Right lobe of liver (tissue), 6 donors: ENCODE measurements around the gene CELSR3. TPM values are rescaled to one million over a fixed set of nuclear protein-coding genes. Genes with fewer than 3 reads are reported as not detected.

Experiments used
- ATAC-seq, 4 donors: fragments of 200-7000 bp; cut with Tn5 transposase; one replicate each; pipeline ENCODE4 v1.9.1; 2020; ENCODE audit warnings: mild to moderate bottlenecking in 4 of 4, moderate library complexity in 4 of 4
- DNase-seq, 3 donors: peaks; one replicate each; pipeline ENCODE4 v3.0.0-alpha.2; 2020
- H3K27ac ChIP-seq, 3 donors: fragments of 200-600 bp; one replicate each; pipeline ENCODE4 v1.8.0; 2022
- H3K27me3 ChIP-seq, 2 donors: fragments of 200-600 bp; one replicate each; pipeline ENCODE4 v1.8.0; 2022
- H3K36me3 ChIP-seq, 4 donors: fragments of 200-600 bp; sonication (generic) in 1 of 4; one replicate each; pipeline versions ENCODE4 v1.5.1 to v1.8.0; 2017 to 2022; ENCODE audit warnings: control low read depth in 1 of 4
- H3K4me1 ChIP-seq, 4 donors: fragments of 200-600 bp; sonication (generic) in 1 of 4; one replicate each; pipeline versions ENCODE4 v1.5.1 to v1.8.0; 2017 to 2022; ENCODE audit warnings: control low read depth in 1 of 4
- H3K4me3 ChIP-seq, 3 donors: fragments of 200-600 bp; one replicate each; pipeline ENCODE4 v1.8.0; 2022
- H3K9me3 ChIP-seq, 4 donors: fragments of 200-600 bp; sonication (generic) in 1 of 4; one replicate each; pipeline versions ENCODE4 v1.5.1 to v1.8.0; 2017 to 2022; ENCODE audit warnings: control low read depth in 1 of 4
- CTCF ChIP-seq, 4 donors: fragments of 200-600 bp in 3 of 4; fragments of 450-650 bp in 1 of 4; IDR thresholded peaks; one replicate each; pipeline versions ENCODE4 v1.5.1 to v1.8.0; 2016 to 2022; ENCODE audit warnings: antibody characterized with exemption in 4 of 4, mild to moderate bottlenecking in 2 of 4
- POLR2A ChIP-seq: fragments of 450-650 bp; IDR thresholded peaks from one replicate; pipeline ENCODE4 v1.6.1; 2017; ENCODE audit warnings: antibody characterized with exemption, mild to moderate bottlenecking
- WGBS: methylation state at CpG from one replicate; pipeline ENCODE4 v1.1.6; 2018; ENCODE audit warnings: low coverage, low lambda C conversion rate; ENCODE audit not compliant: insufficient coverage; ENCODE audit errors: missing lambda C conversion rate; 5-methylcytosine and 5-hydroxymethylcytosine counted together
- intact Hi-C, 2 donors: fragments of 100-400 bp; cut with DNase I; formaldehyde crosslinking; loops; one replicate each; pipeline versions ENCODE4 v1.11.2 to v1.14.1; 2022
- total RNA-seq, 6 experiments: library from RNA; depleted of rRNA in 2 of 6; stranded (reverse); fragments of >200 nt in 2 of 6; fragmentation: NEBNext Ultra II Directional in 3 of 6; extraction: Animal tissue kit (Norgen Biotek cat#: 25700) in 3 of 6; gene quantifications; one replicate each; pipeline versions ENCODE4 v1.1.0 to v1.2.4, GENCODE V29; 2016 to 2023
- donor health status: DM: no; HTN: yes; CAD: no.
- donor health status: DM: no; HTN: no; CAD: no.
- donor health status: DM: no; HTN: no; CAD: no.
- donor health status: DM: no; HTN: yes; CAD: no.
- donor health status: DM: no; HTN: yes; CAD: no.

The CELSR3 gene
- total RNA-seq, 6 experiments from 2014 or later, result 0.15 to 0.68 (median 0.34) TPM

- ATAC-seq (peak; percentile 81 to 91 (median 85)), DNase-seq (peak; percentile 75 to 87 (median 78))
- 4% methylated on average over 26 of the region's 66 CpGs for WGBS
- Histone ChIP-seq H3K36me3 (no peaks in the 10 kb centered on the region), H3K4me1 (peaks cover 0 to 17% (median 4%) of the 10 kb centered on the region in 4 donors), H3K4me3 (peak overlapping the region; percentile 30 to 47 (median 42)), H3K27me3 (peaks cover 0 to 10% of the 10 kb centered on the region in 2 donors), H3K9me3 (no peaks in the 10 kb centered on the region), H3K27ac (no peak overlapping the region)
- TF ChIP-seq POLR2A (peak; percentile 64), CTCF (IDR thresholded peaks at IDR 0.05) (peak; percentile 42 to 55 (median 45))
- intact Hi-C loops, result no loop called here
These were observed 1.0 kb upstream of the CELSR3 start for GRCh38 chr3:48663489-48664312.

GRCh38 chr3:48662145-48662752 lies 437 bp downstream of the CELSR3 start:
- Histone ChIP-seq H3K9me3 (no peaks in the 10 kb centered on the region), H3K27ac (no peak overlapping the region), H3K27me3 (peaks cover 0 to 10% of the 10 kb centered on the region in 2 donors), H3K36me3 (no peaks in the 10 kb centered on the region), H3K4me1 (peaks cover 0 to 17% (median 4%) of the 10 kb centered on the region in 4 donors), H3K4me3 (no peak overlapping the region)
- intact Hi-C loops, result no loop called here
- ATAC-seq (no peak), DNase-seq (no peak)
- WGBS, result no CpG with 5 or more reads among the region's 46 CpGs
- TF ChIP-seq CTCF (IDR thresholded peaks at IDR 0.05), result no peak
- TF ChIP-seq POLR2A, result no peak

GRCh38 chr3:48661501-48662144 lies 1.1 kb downstream of the CELSR3 start:
- H3K36me3 ChIP-seq, result no peaks in the 10 kb centered on the region
- peaks cover 0 to 10% of the 10 kb centered on the region in 2 donors for H3K27me3 ChIP-seq
- no peak overlapping the region for H3K27ac ChIP-seq
- WGBS, result 0% methylated on average over 5 of the region's 67 CpGs
- TF ChIP-seq POLR2A (no peak), CTCF (IDR thresholded peaks at IDR 0.05) (no peak)
- DNase-seq, result peak in 2 of 3 donors; percentile 67 to 70
- H3K4me1 ChIP-seq, result peaks cover 0 to 17% (median 4%) of the 10 kb centered on the region in 4 donors
- no peaks in the 10 kb centered on the region for H3K9me3 ChIP-seq
- no peak overlapping the region for H3K4me3 ChIP-seq
- peak; percentile 30 to 78 (median 41) for ATAC-seq
- intact Hi-C loops, result no loop called here

GRCh38 chr3:48660800-48661400 lies 1.8 kb downstream of the CELSR3 start:
- Histone ChIP-seq H3K4me3 (no peak overlapping the region), H3K27me3 (peaks cover 0 to 10% of the 10 kb centered on the region in 2 donors)

More at GRCh38 chr3:48660800-48661400, 1.8 kb downstream of the CELSR3 start:
- intact Hi-C loops, result no loop called here
- TF ChIP-seq CTCF (IDR thresholded peaks at IDR 0.05) (no peak), POLR2A (no peak)
- H3K36me3 ChIP-seq, result no peaks in the 10 kb centered on the region
- no peak overlapping the region for H3K27ac ChIP-seq
- H3K9me3 ChIP-seq, result no peaks in the 10 kb centered on the region
- WGBS, result 90% methylated on average over 15 of the region's 61 CpGs
- DNase-seq (no peak), ATAC-seq (no peak)
- H3K4me1 ChIP-seq, result peaks cover 0 to 17% (median 4%) of the 10 kb centered on the region in 4 donors
